GM18868 (cell line): Measurements from ENCODE around the gene PNPLA1.

Experiments used
- ATAC-seq: cut with Tn5 transposase; IDR thresholded peaks from one replicate; pipeline ENCODE4 v1.9.1; 2021; ENCODE audit warnings: mild to moderate bottlenecking, moderate library complexity; ENCODE audit not compliant: unreplicated experiment

The PNPLA1 gene

DNA sequence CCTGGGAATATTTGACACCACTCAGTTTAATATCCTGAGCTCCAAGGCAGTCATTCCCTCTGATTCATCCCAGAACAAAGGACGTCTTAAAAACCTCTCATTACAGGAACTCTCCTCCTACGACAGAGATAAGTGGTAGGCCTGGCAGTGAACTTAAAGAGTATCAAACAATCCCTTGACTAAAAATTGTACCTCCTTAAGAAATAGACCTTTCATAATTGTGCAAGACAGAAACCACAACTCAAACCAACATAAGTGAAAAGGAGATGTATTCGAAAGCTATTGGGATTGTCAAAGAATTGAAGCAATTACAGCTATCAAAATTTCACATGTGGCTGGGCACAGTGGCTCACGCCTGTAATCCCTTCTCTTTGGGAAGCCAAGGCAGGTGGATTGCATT lies 86.0 kb downstream of the PNPLA1 start:
- no peak for ATAC-seq

DNA sequence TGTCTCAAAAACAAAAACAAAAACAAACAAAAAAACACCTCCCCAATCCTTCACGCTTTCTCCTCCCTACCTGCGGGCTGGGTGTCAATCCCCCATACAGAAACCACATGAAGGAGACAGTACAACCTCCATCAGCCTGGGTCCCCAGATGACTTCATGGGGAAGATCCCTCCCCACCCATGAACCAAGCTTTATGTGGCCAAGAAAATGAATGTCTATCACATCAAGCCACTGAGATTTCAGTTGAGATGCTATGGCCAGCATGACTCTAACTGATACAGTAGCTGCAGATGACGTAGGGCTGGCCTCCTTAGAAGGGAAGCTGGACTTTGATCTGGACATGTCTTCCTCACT lies 88.0 kb downstream of the PNPLA1 start:
- peak; percentile 42 for ATAC-seq
